A549 (cell line): ENCODE data around the gene MAML2. TPM values are rescaled to one million over a fixed set of nuclear protein-coding genes. Genes with fewer than 3 reads are reported as not detected.

ENCODE experiments used
- ATAC-seq, 2 experiments: fragments of 200-7000 bp in 1 of 2; fragments of >200 bp in 1 of 2; cut with Nextera tagmentation in 1 of 2; cut with Tn5 transposase in 1 of 2; 3 replicates each; pipeline versions ENCODE4 v1.8.0 to v1.9.1; 2018 to 2020; ENCODE audit warnings: mild to moderate bottlenecking in 1 of 2, moderate library complexity in 1 of 2
- CTCF ChIA-PET: fragments of 300-600 bp; sonication (Branson Sonifier 250); formaldehyde crosslinking; extraction: SDS; loops from one replicate; lab custom pipeline; 2021; ENCODE audit warnings: antibody characterized with exemption, inconsistent platforms; lab: Yijun Ruan, JAX
- POLR2A ChIA-PET: fragments of 350-600 bp; formaldehyde crosslinking; extraction: SDS; loops from one replicate; lab custom pipeline; 2021; ENCODE audit warnings: antibody characterized with exemption, inconsistent platforms; lab: Yijun Ruan, JAX
- DNase-seq, 2 experiments: peaks; one replicate each; pipeline versions ENCODE4 v3.0.0 to v3.0.0-alpha.2; 2011 to 2016; ENCODE audit warnings: low read depth in 1 of 2, low spot score in 1 of 2
- FAIRE-seq: peaks from 2 replicates; lab custom pipeline; 2011; peaks lifted over from hg19 to GRCh38; lab: Jason Lieb, UNC
- H3K27ac ChIP-seq, 2 experiments: fragments of >200 bp; sonication (Bioruptor Twin); formaldehyde crosslinking; 3 replicates each; pipeline ENCODE4 v1.5.1; 2016 to 2017
- H3K4me1 ChIP-seq: fragments of >200 bp; sonication (Bioruptor Twin); formaldehyde crosslinking; 3 replicates; pipeline ENCODE4 v1.6.1; 2016
- H3K4me2 ChIP-seq: fragments of >200 bp; sonication (Bioruptor Twin); formaldehyde crosslinking; 3 replicates; pipeline ENCODE4 v1.6.1; 2016
- H3K4me3 ChIP-seq: fragments of >200 bp; sonication (Bioruptor Twin); formaldehyde crosslinking; 3 replicates; pipeline ENCODE4 v1.5.1; 2016
- H3K9me3 ChIP-seq: fragments of >200 bp; sonication (Bioruptor Twin); formaldehyde crosslinking; 3 replicates; pipeline ENCODE4 v1.6.1; 2016
- CBX2 ChIP-seq: fragments of 200-600 bp; sonication (generic); IDR thresholded peaks from 2 replicates; pipeline ENCODE4 v1.6.1; 2016; ENCODE audit warnings: low read depth, mild to moderate bottlenecking, borderline replicate concordance
- EP300 ChIP-seq, 2 experiments: fragments of >200 bp; sonication (Bioruptor Twin); formaldehyde crosslinking; IDR thresholded peaks; 2 replicates in 1 of 2; 3 replicates in 1 of 2; pipeline ENCODE4 v1.6.1; 2016 to 2017
- GATA3 ChIP-seq: IDR thresholded peaks from 2 replicates; pipeline ENCODE4 v1.6.1; 2012; ENCODE audit warnings: borderline replicate concordance
- HEYL ChIP-seq: fragments of 250-450 bp; sonication (Bioruptor Pico); IDR thresholded peaks from 2 replicates; pipeline ENCODE4 v1.8.0; 2021; ENCODE audit warnings: mild to moderate bottlenecking, moderate library complexity
- HOXA7 ChIP-seq: fragments of 250-450 bp; sonication (Bioruptor Pico); IDR thresholded peaks from 2 replicates; pipeline ENCODE4 v1.5.0; 2020; ENCODE audit warnings: mild to moderate bottlenecking, moderate library complexity
- HOXB5 ChIP-seq: fragments of 250-450 bp; sonication (Bioruptor Pico); IDR thresholded peaks from 2 replicates; pipeline ENCODE4 v1.5.0; 2020; ENCODE audit warnings: mild to moderate bottlenecking, moderate library complexity
- JUN ChIP-seq, 2 experiments: fragments of >200 bp; sonication (Bioruptor Twin); formaldehyde crosslinking; IDR thresholded peaks; 2 replicates in 1 of 2; 3 replicates in 1 of 2; pipeline ENCODE4 v1.6.1; 2016 to 2017
- JUNB ChIP-seq: fragments of >200 bp; sonication (Bioruptor Twin); formaldehyde crosslinking; IDR thresholded peaks from 2 replicates; pipeline ENCODE4 v1.6.1; 2016
- KDM1A ChIP-seq: fragments of 200-600 bp; sonication (generic); IDR thresholded peaks from 2 replicates; pipeline ENCODE4 v1.6.1; 2016; ENCODE audit warnings: low read depth, mild to moderate bottlenecking
- MAX ChIP-seq: IDR thresholded peaks from 2 replicates; pipeline ENCODE4 v1.6.1; 2012
- MAZ ChIP-seq: fragments of 150-350 bp; IDR thresholded peaks from 2 replicates; pipeline ENCODE4 v1.6.1; 2014; ENCODE audit warnings: antibody characterized with exemption, low read depth, low read length, borderline replicate concordance
- RAD21 ChIP-seq, 2 experiments: fragments of >200 bp in 1 of 2; sonication (Bioruptor Twin) in 1 of 2; formaldehyde crosslinking in 1 of 2; IDR thresholded peaks in 1 of 2; conservative IDR thresholded peaks in 1 of 2; 2 replicates in 1 of 2; 3 replicates in 1 of 2; pipeline ENCODE4 v1.6.1; 2012 to 2018; ENCODE audit warnings: inconsistent platforms in 1 of 2
- RARB ChIP-seq: fragments of 250-450 bp; sonication (Bioruptor Pico); IDR thresholded peaks from 2 replicates; pipeline ENCODE4 v1.8.0; 2021; ENCODE audit warnings: mild to moderate bottlenecking, moderate library complexity
- RCOR1 ChIP-seq: fragments of 150-350 bp; IDR thresholded peaks from 2 replicates; pipeline ENCODE4 v1.6.1; 2014; ENCODE audit warnings: antibody characterized with exemption, low read length, low read depth
- RNF2 ChIP-seq: fragments of 200-600 bp; sonication (generic); IDR thresholded peaks from 2 replicates; pipeline ENCODE4 v1.6.1; 2016; ENCODE audit warnings: low read depth, mild to moderate bottlenecking, antibody characterized with exemption, moderate library complexity, borderline replicate concordance
- SMC3 ChIP-seq: fragments of >200 bp; sonication (Bioruptor Twin); formaldehyde crosslinking; IDR thresholded peaks from 3 replicates; pipeline ENCODE4 v1.6.1; 2018; ENCODE audit warnings: inconsistent platforms
- SREBF2 ChIP-seq: fragments of 450-650 bp; IDR thresholded peaks from 2 replicates; pipeline ENCODE4 v1.6.1; 2014; ENCODE audit warnings: mild to moderate bottlenecking, moderate library complexity
- TFCP2L1 ChIP-seq: fragments of 250-450 bp; sonication (Bioruptor Pico); IDR thresholded peaks from 2 replicates; pipeline ENCODE4 v1.5.0; 2021; ENCODE audit warnings: mild to moderate bottlenecking
- TP53 ChIP-seq: fragments of 250-450 bp; sonication (Bioruptor Pico); IDR thresholded peaks from 2 replicates; pipeline ENCODE4 v1.5.0; 2021; ENCODE audit warnings: mild to moderate bottlenecking, moderate library complexity
- USF2 ChIP-seq: fragments of 450-650 bp; IDR thresholded peaks from 2 replicates; pipeline ENCODE4 v1.6.1; 2014; ENCODE audit warnings: antibody characterized with exemption
- ZC3H11A ChIP-seq: fragments of 450-650 bp; IDR thresholded peaks from 2 replicates; pipeline ENCODE4 v1.6.1; 2014; ENCODE audit warnings: antibody characterized with exemption, mild to moderate bottlenecking
- ZFP36 ChIP-seq: fragments of 450-650 bp; IDR thresholded peaks from 2 replicates; pipeline ENCODE4 v1.6.1; 2014; ENCODE audit warnings: borderline replicate concordance; ENCODE audit not compliant: partially characterized antibody
- WGBS: methylation state at CpG from one replicate; pipeline ENCODE4 v1.1.6; 2017; ENCODE audit errors: missing lambda C conversion rate; 5-methylcytosine and 5-hydroxymethylcytosine counted together
- polyA plus RNA-seq, 4 experiments: library from polyadenylated mRNA; depleted of rRNA in 3 of 4; stranded (reverse); fragments of >200 nt; fragmentation: RNase III in 1 of 4; extraction: RNeasy Plus Mini Kit Qiagen cat#74134 plus additional on column Dnase treatment in 1 of 4; gene quantifications; 2 replicates in 3 of 4; 3 replicates in 1 of 4; pipeline ENCODE4 v1.2.3, GENCODE V29; 2011 to 2017
- TF ChIP-seq, protein P1 (sequence below): fragments of 200-600 bp; sonication (generic); IDR thresholded peaks from 2 replicates; pipeline ENCODE4 v1.6.1; 2016; ENCODE audit warnings: antibody characterized with exemption, mild to moderate bottlenecking, moderate library complexity
- TF ChIP-seq, protein P2 (sequence below): IDR thresholded peaks from 2 replicates; pipeline ENCODE4 v1.6.1; 2012

Gene MAML2
- polyA plus RNA-seq, 2 of the 4 experiments (the other 2 are of a cell fraction) = 1.5 to 2.5 TPM

DNA sequence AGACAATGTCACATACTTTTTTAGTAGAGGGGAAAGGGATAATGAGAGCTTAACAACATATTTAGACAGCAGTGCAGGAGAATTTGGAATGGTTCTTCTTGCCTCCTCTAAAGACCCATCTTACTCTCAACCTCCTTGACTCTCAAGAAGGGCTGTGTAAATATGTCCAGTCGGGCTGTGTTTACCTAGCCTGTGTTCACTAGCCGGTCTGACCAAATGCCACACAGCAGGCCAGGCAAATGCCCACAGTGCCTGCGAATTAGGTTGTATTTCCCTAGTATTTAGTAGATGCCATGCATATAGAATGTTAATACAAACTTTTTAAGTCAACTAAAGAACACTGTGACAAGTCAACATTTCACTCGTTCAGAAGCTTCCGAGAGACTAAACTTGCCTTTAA, 367.7 kb downstream of the MAML2 start (continued):
- TF ChIP-seq, protein P1, sequence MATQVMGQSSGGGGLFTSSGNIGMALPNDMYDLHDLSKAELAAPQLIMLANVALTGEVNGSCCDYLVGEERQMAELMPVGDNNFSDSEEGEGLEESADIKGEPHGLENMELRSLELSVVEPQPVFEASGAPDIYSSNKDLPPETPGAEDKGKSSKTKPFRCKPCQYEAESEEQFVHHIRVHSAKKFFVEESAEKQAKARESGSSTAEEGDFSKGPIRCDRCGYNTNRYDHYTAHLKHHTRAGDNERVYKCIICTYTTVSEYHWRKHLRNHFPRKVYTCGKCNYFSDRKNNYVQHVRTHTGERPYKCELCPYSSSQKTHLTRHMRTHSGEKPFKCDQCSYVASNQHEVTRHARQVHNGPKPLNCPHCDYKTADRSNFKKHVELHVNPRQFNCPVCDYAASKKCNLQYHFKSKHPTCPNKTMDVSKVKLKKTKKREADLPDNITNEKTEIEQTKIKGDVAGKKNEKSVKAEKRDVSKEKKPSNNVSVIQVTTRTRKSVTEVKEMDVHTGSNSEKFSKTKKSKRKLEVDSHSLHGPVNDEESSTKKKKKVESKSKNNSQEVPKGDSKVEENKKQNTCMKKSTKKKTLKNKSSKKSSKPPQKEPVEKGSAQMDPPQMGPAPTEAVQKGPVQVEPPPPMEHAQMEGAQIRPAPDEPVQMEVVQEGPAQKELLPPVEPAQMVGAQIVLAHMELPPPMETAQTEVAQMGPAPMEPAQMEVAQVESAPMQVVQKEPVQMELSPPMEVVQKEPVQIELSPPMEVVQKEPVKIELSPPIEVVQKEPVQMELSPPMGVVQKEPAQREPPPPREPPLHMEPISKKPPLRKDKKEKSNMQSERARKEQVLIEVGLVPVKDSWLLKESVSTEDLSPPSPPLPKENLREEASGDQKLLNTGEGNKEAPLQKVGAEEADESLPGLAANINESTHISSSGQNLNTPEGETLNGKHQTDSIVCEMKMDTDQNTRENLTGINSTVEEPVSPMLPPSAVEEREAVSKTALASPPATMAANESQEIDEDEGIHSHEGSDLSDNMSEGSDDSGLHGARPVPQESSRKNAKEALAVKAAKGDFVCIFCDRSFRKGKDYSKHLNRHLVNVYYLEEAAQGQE = no peak
- no peak for TF ChIP-seq KDM1A

- H3K27ac ChIP-seq = no peak overlapping the region
- ChIA-PET CTCF (no interaction called here), POLR2A (no interaction called here)
- no peak for TF ChIP-seq ZC3H11A
- no peak for TF ChIP-seq RARB (CRISPR knock-in tag)
- no peak for TF ChIP-seq HEYL (CRISPR knock-in tag)
- no peak for TF ChIP-seq SREBF2
- TF ChIP-seq GATA3 = no peak
- no peak for TF ChIP-seq JUNB
- TF ChIP-seq RNF2 = no peak
- no peak for TF ChIP-seq HOXB5 (CRISPR knock-in tag)
- TF ChIP-seq RCOR1 = no peak
- H3K4me2 ChIP-seq = no peak overlapping the region
- H3K4me1 ChIP-seq = peaks cover 14% of the 10 kb centered on the region
- H3K4me3 ChIP-seq = no peak overlapping the region
- DNase-seq = no peak
- no peak for FAIRE-seq
- 69% methylated on average over 2 of the region's 2 CpGs for WGBS
- H3K9me3 ChIP-seq = no peaks in the 10 kb centered on the region
- no peak for ATAC-seq
Observed at GRCh38 chr11:95972060-95972459, 370.9 kb downstream of the MAML2 start.

- WGBS = 75% methylated on average over 1 of the region's 1 CpG
- Histone ChIP-seq H3K27ac (no peak overlapping the region), H3K4me1 (no peaks in the 10 kb centered on the region), H3K4me3 (no peak overlapping the region), H3K4me2 (no peak overlapping the region), H3K9me3 (no peaks in the 10 kb centered on the region)
- POLR2A ChIA-PET = no interaction called here
- no peak for FAIRE-seq
- no peak for DNase-seq
- ATAC-seq = no peak
- TF ChIP-seq RAD21 (conservative IDR thresholded peaks at IDR 0.05 in 1 of 2, IDR thresholded peaks at IDR 0.05 in 1 of 2) (0 out of 5 replicates have a peak, but pooled peaks of 1 of the 2 experiments have one; percentile 8), HOXB5 (CRISPR knock-in tag) (no peak)
- CTCF ChIA-PET = interaction anchor here (1.5 kb wide), 1 partner anchor 54 kb away, joined by 5 read pairs; no protein-coding TSS in a partner anchor
Observed at GRCh38 chr11:95968585-95968984, 374.4 kb downstream of the MAML2 start.

DNA sequence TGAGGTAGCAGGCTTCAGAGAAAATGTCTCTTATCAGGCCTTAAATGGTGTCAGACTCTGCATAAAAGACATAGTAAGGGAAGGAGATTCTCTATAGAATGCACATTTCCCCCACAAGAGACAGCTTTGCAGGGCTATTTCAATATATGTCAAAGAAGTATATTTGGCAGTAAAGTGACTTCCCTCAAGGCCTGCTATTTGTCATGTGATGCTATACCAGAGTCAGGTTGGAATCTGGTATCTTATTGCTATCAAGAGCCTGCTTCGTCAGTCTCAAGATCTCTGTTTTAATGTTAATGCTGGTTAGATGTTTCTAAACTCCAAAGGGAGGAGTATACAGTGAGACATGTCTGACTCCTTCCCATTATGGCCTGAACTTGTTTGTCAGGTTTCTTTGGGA, 378.7 kb downstream of the MAML2 start:
- H3K4me1 ChIP-seq = no peaks in the 10 kb centered on the region
- ATAC-seq (no peak), FAIRE-seq (no peak)
- H3K4me3 ChIP-seq = no peak overlapping the region
- H3K27ac ChIP-seq = no peak overlapping the region
- CTCF ChIA-PET = interaction anchor here (0.7 to 1.6 kb wide), 2 partner anchors 10 to 47 kb away, joined by 3 read pairs; no protein-coding TSS in a partner anchor
- TF ChIP-seq TFCP2L1 (no peak), USF2 (no peak), ZFP36 (no peak), TP53 (CRISPR knock-in tag) (no peak), SMC3 (no peak), MAZ (no peak), HOXA7 (CRISPR knock-in tag) (no peak), JUN (IDR thresholded peaks at IDR 0.05) (no peak), MAX (no peak), RAD21 (conservative IDR thresholded peaks at IDR 0.05 in 1 of 2, IDR thresholded peaks at IDR 0.05 in 1 of 2) (no peak), HOXB5 (CRISPR knock-in tag) (no peak), EP300 (IDR thresholded peaks at IDR 0.05) (no peak), CBX2 (no peak)
- TF ChIP-seq, protein P2, sequence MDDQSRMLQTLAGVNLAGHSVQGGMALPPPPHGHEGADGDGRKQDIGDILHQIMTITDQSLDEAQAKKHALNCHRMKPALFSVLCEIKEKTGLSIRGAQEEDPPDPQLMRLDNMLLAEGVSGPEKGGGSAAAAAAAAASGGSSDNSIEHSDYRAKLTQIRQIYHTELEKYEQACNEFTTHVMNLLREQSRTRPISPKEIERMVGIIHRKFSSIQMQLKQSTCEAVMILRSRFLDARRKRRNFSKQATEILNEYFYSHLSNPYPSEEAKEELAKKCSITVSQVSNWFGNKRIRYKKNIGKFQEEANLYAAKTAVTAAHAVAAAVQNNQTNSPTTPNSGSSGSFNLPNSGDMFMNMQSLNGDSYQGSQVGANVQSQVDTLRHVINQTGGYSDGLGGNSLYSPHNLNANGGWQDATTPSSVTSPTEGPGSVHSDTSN = no peak
- TF ChIP-seq, all 56 proteins: peak for 0
- POLR2A ChIA-PET = no interaction called here
- no peak for DNase-seq
- Histone ChIP-seq H3K9me3 (no peaks in the 10 kb centered on the region), H3K4me2 (no peak overlapping the region)
- WGBS = 80% methylated on average over 1 of the region's 1 CpG
